Natural killer cell (primary cell): ENCODE data around the gene PIEZO1. TPM values are rescaled to one million over a fixed set of nuclear protein-coding genes. Genes with fewer than 3 reads are reported as not detected.

Experiments used
- ATAC-seq, 3 donors: fragments of 150-1000 bp in 2 of 3; fragments of 200-7000 bp in 1 of 3; cut with Tn5 transposase; 1 replicate in 1 of 3; 2 replicates in 2 of 3; pipeline ENCODE4 v1.10.0; 2021; ENCODE audit warnings: mild to moderate bottlenecking in 2 of 3, moderate library complexity in 2 of 3
- DNase-seq, 2 donors: peaks; one replicate each; pipeline versions ENCODE4 v3.0.0 to v3.0.0-alpha.2; 2013 to 2021; ENCODE audit warnings: mixed read lengths in 1 of 2
- H3K27ac ChIP-seq: one replicate; pipeline ENCODE4 v1.5.1; 2013; ENCODE audit warnings: mild to moderate bottlenecking, low read length
- H3K27me3 ChIP-seq: one replicate; pipeline ENCODE4 v1.6.1; 2013; ENCODE audit warnings: low read length; ENCODE audit not compliant: control insufficient read depth, insufficient read depth
- H3K36me3 ChIP-seq: one replicate; pipeline ENCODE4 v1.6.1; 2013; ENCODE audit warnings: low read length; ENCODE audit not compliant: control insufficient read depth, insufficient read depth
- H3K4me1 ChIP-seq: one replicate; pipeline ENCODE4 v1.6.1; 2013; ENCODE audit warnings: low read length; ENCODE audit not compliant: control insufficient read depth, insufficient read depth
- H3K4me3 ChIP-seq: one replicate; pipeline ENCODE4 v1.5.1; 2013; ENCODE audit warnings: low read length
- H3K9me3 ChIP-seq: one replicate; pipeline ENCODE4 v1.6.1; 2013; ENCODE audit warnings: low read length; ENCODE audit not compliant: control insufficient read depth, insufficient read depth
- H3K27ac Mint-ChIP-seq, 2 donors: one replicate each; pipeline ENCODE4 v1.8.0; 2022; ENCODE audit warnings: mild to moderate bottlenecking in 2 of 2, mixed read lengths in 2 of 2, moderate library complexity in 1 of 2
- H3K27me3 Mint-ChIP-seq, 2 donors: one replicate each; pipeline ENCODE4 v1.8.0; 2022; ENCODE audit warnings: low read depth in 2 of 2, mixed read lengths in 2 of 2
- H3K36me3 Mint-ChIP-seq: one replicate; pipeline ENCODE4 v1.8.0; 2022; ENCODE audit warnings: mixed read lengths
- H3K4me1 Mint-ChIP-seq, 2 donors: one replicate each; pipeline ENCODE4 v1.8.0; 2022; ENCODE audit warnings: mixed read lengths in 2 of 2
- H3K4me3 Mint-ChIP-seq: one replicate; pipeline ENCODE4 v1.8.0; 2022; ENCODE audit warnings: mild to moderate bottlenecking, moderate library complexity, mixed read lengths
- H3K9me3 Mint-ChIP-seq, 2 donors: one replicate each; pipeline ENCODE4 v1.8.0; 2022; ENCODE audit warnings: mixed read lengths in 2 of 2
- WGBS: methylation state at CpG from one replicate; pipeline ENCODE4 v1.1.7; 2013; ENCODE audit warnings: missing lambda C conversion rate; ENCODE audit not compliant: insufficient coverage; 5-methylcytosine and 5-hydroxymethylcytosine counted together
- intact Hi-C: fragments of 100-400 bp; cut with micrococcal nuclease; formaldehyde crosslinking; loops from one replicate; pipeline ENCODE4 v1.14.2; 2022
- total RNA-seq, 4 donors: library from RNA; stranded (reverse); fragments of 120-200 nt in 1 of 4; gene quantifications; one replicate each; pipeline versions ENCODE4 v1.2.3 to v1.2.4, GENCODE V29; 2013 to 2022
- TF ChIP-seq, protein P1 (sequence below): fragments of 200-600 bp; IDR thresholded peaks from one replicate; pipeline ENCODE4 v1.8.0; 2022; ENCODE audit warnings: antibody characterized with exemption

Gene PIEZO1
- total RNA-seq, 3 donors from 2014 or later (not counting 1 experiment from before 2014, with no cell fraction given) = 172 to 197 (median 183) TPM

DNA sequence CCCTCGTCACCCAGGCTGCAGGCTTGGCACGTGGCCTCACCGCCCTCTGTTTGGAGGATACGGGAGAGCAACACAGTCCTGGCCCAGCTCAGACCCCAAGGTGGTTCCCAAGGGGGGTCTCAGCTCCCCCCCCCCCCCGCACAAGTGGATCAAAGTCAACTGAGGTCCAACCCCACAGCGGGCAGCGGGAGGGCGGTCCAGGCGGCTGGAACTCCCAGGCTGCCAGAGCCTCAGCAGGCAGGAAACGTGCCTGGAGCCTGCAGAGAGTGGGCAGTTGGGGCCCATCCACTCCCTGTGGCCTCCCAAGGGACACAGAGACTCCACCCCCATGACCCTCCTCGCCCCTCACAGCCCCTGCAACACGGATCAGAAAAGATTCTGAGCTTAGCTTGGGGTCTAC is 36.7 kb downstream of the PIEZO1 start:
- H3K9me3 ChIP-seq = no peaks in the 10 kb centered on the region
- intact Hi-C loops = no loop called here
- peaks cover 32% of the 10 kb centered on the region for H3K4me1 ChIP-seq
- DNase-seq (no peak), ATAC-seq (no peak)
- H3K4me3 Mint-ChIP-seq = no peak overlapping the region
- TF ChIP-seq, protein P1, sequence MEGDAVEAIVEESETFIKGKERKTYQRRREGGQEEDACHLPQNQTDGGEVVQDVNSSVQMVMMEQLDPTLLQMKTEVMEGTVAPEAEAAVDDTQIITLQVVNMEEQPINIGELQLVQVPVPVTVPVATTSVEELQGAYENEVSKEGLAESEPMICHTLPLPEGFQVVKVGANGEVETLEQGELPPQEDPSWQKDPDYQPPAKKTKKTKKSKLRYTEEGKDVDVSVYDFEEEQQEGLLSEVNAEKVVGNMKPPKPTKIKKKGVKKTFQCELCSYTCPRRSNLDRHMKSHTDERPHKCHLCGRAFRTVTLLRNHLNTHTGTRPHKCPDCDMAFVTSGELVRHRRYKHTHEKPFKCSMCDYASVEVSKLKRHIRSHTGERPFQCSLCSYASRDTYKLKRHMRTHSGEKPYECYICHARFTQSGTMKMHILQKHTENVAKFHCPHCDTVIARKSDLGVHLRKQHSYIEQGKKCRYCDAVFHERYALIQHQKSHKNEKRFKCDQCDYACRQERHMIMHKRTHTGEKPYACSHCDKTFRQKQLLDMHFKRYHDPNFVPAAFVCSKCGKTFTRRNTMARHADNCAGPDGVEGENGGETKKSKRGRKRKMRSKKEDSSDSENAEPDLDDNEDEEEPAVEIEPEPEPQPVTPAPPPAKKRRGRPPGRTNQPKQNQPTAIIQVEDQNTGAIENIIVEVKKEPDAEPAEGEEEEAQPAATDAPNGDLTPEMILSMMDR = no peak
- no peaks in the 10 kb centered on the region for H3K27me3 Mint-ChIP-seq
- no peaks in the 10 kb centered on the region for H3K27me3 ChIP-seq
- H3K9me3 Mint-ChIP-seq = no peaks in the 10 kb centered on the region
- peaks cover 8% of the 10 kb centered on the region for H3K36me3 ChIP-seq
- WGBS = 81% methylated on average over 12 of the region's 12 CpGs
- H3K36me3 Mint-ChIP-seq = no peaks in the 10 kb centered on the region
- H3K4me3 ChIP-seq = no peak overlapping the region
- peaks cover 12 to 25% of the 10 kb centered on the region in 2 donors for H3K4me1 Mint-ChIP-seq
- no peak overlapping the region for H3K27ac Mint-ChIP-seq
- no peak overlapping the region for H3K27ac ChIP-seq

DNA sequence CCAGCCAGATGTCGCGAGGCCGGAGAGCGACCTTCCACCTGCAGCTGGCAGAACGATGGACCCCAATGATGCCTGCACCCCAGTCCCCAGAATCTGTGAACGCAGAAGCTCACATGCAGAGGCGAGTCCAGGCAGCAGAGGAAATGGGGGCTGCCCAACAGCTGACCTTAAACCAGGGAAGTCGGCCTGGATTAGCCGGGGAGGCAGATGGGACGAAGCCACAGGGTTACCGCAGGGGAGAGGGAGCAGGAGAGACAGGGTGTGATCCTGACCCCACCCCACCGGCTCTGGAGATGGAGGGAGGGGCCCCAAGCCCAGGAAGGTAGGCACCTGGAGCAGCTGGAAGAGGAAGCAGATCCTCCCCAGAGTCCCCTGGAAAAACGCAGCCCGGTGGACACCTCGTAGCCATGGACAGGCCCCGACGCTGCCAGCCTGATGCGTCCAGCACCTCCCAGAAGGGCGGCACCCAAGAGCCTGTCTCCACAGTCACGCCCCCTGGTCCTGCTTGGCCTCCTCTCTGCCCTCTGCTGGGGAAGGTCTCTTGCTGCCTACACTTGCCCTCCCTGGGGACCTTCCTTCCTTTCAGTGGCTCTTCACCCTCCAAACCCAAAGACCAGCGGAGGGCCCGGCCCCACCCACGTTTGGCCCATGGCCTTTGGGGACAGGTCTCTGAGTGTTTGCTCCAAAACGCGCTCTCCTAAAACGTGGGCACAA is 37.3 kb downstream of the PIEZO1 start:
- Mint-ChIP-seq H3K4me1 (peaks cover 12 to 23% of the 10 kb centered on the region in 2 donors), H3K4me3 (no peak overlapping the region), H3K27ac (no peak overlapping the region), H3K9me3 (no peaks in the 10 kb centered on the region), H3K36me3 (no peaks in the 10 kb centered on the region), H3K27me3 (no peaks in the 10 kb centered on the region)
- DNase-seq (peak in 1 of 2 donors; percentile 60), ATAC-seq (peak; percentile 44 to 48 (median 45))
- H3K4me3 ChIP-seq = no peak overlapping the region
- no peaks in the 10 kb centered on the region for H3K9me3 ChIP-seq
- TF ChIP-seq, protein P1 = no peak
- H3K36me3 ChIP-seq = peaks cover 8% of the 10 kb centered on the region
- H3K4me1 ChIP-seq = peaks cover 35% of the 10 kb centered on the region
- WGBS = 90% methylated on average over 26 of the region's 26 CpGs
- H3K27me3 ChIP-seq = no peaks in the 10 kb centered on the region
- intact Hi-C loops = no loop called here
- H3K27ac ChIP-seq = no peak overlapping the region

DNA sequence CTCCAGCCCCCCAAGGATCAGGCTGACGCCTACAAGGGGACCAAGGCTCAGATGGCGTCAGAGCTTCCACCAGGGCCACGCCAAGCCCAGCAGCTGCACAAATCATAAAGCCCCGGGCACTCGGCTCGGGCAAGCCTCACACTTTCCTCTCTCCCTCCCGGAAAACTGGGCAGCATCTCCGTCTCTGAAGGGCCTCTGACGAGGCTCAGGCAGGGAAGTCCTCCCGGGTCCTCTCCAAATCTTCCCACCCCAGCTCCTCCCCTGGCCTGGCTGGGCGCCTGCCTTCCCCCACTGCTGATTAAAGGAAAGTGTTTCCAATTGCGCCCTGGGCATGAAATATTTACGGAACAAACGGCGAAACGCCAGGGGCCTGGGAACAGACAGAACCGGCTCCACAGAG is 38.5 kb downstream of the PIEZO1 start:
- Histone ChIP-seq H3K4me3 (no peak overlapping the region), H3K4me1 (peaks cover 35% of the 10 kb centered on the region), H3K36me3 (peaks cover 6% of the 10 kb centered on the region), H3K27me3 (no peaks in the 10 kb centered on the region), H3K9me3 (no peaks in the 10 kb centered on the region), H3K27ac (no peak overlapping the region)
- WGBS = 84% methylated on average over 17 of the region's 17 CpGs
- DNase-seq = no peak
- Mint-ChIP-seq H3K4me3 (no peak overlapping the region), H3K36me3 (no peaks in the 10 kb centered on the region), H3K27me3 (no peaks in the 10 kb centered on the region), H3K4me1 (peaks cover 12 to 23% of the 10 kb centered on the region in 2 donors), H3K9me3 (no peaks in the 10 kb centered on the region), H3K27ac (peak overlapping the region in 1 of 2 donors; percentile 80)
- TF ChIP-seq, protein P1 = no peak
- ATAC-seq = no peak
- intact Hi-C loops = no loop called here
